Endothelial cell of umbilical vein (primary cell): ENCODE results near the gene INPP5A. TPM values are rescaled to one million over a fixed set of nuclear protein-coding genes. Genes with fewer than 3 reads are reported as not detected.

Experiments
- BruUV-seq: library from RNA; stranded (reverse); fragments of 400-500 nt; replicated peaks from 2 replicates; lab custom pipeline; 2021; lab: Mats Ljungman, UMichigan
- CTCF ChIA-PET: fragments of 300-600, 350-600 bp; sonication (Branson Sonifier 250); formaldehyde crosslinking; loops from one replicate; lab custom pipeline; 2021; ENCODE audit warnings: antibody characterized with exemption, inconsistent platforms; lab: Charles Lee
- POLR2A ChIA-PET: fragments of 300-600, 350-600 bp; sonication (Branson Sonifier 250); formaldehyde crosslinking; loops from one replicate; lab custom pipeline; 2021; ENCODE audit warnings: antibody characterized with exemption, inconsistent platforms; lab: Charles Lee
- DNase-seq: peaks from one replicate; pipeline ENCODE4 v3.0.0-alpha.2; 2011; ENCODE audit warnings: low read depth, low spot score
- FAIRE-seq: peaks from 2 replicates; lab custom pipeline; 2011; peaks lifted over from hg19 to GRCh38; lab: Jason Lieb, UNC
- H2AFZ ChIP-seq: 2 replicates; pipeline ENCODE4 v1.6.0; 2012; ENCODE audit warnings: low read depth, low read length, control low read depth, inconsistent platforms
- H3K27ac ChIP-seq: 2 replicates; pipeline ENCODE4 v1.5.1; 2011; ENCODE audit warnings: low read depth, mild to moderate bottlenecking, control low read depth, low read length, moderate library complexity; ENCODE audit not compliant: insufficient read depth
- H3K27me3 ChIP-seq, 2 experiments: 2 replicates each; pipeline versions ENCODE4 v1.6.0 to v1.6.1; 2011; ENCODE audit warnings: low read length in 2 of 2, mixed read lengths in 1 of 2; ENCODE audit not compliant: control insufficient read depth in 2 of 2, insufficient read depth in 2 of 2
- H3K36me3 ChIP-seq, 2 experiments: 2 replicates in 1 of 2; 3 replicates in 1 of 2; pipeline ENCODE4 v1.5.1; 2011; ENCODE audit warnings: low read length in 2 of 2, mild to moderate bottlenecking in 1 of 2, moderate library complexity in 1 of 2; ENCODE audit not compliant: control insufficient read depth in 2 of 2, insufficient read depth in 2 of 2; ENCODE audit errors: extremely low read depth in 1 of 2
- H3K4me1 ChIP-seq: 3 replicates; pipeline ENCODE4 v1.5.1; 2011; ENCODE audit warnings: mild to moderate bottlenecking, low read length; ENCODE audit not compliant: control insufficient read depth, insufficient read depth; ENCODE audit errors: extremely low read depth
- H3K4me2 ChIP-seq: 2 replicates; pipeline ENCODE4 v1.6.1; 2011; ENCODE audit warnings: low read length, control low read depth, mixed read lengths; ENCODE audit not compliant: insufficient read depth
- H3K4me3 ChIP-seq, 3 experiments: fragments of 200-600 bp in 1 of 3; sonication (generic), shearing (Covaris generic) in 1 of 3; replicated peaks in 1 of 3; 2 replicates each; pipeline ENCODE4 v1.5.1; 2011 to 2016; ENCODE audit warnings: control low read depth in 3 of 3, low read length in 3 of 3, mild to moderate bottlenecking in 2 of 3, inconsistent platforms in 1 of 3, low read depth in 1 of 3, moderate library complexity in 1 of 3; ENCODE audit not compliant: insufficient read depth in 1 of 3
- H3K79me2 ChIP-seq: 2 replicates; pipeline ENCODE4 v1.6.0; 2012; ENCODE audit warnings: low read length, inconsistent platforms; ENCODE audit not compliant: control insufficient read depth, insufficient read depth
- H3K9ac ChIP-seq: replicated peaks from 2 replicates; pipeline ENCODE3; 2011; ENCODE audit warnings: low read length, control low read depth; ENCODE audit not compliant: insufficient read depth; ENCODE audit errors: extremely low read depth
- H3K9me1 ChIP-seq: replicated peaks from 3 replicates; pipeline ENCODE4 v1.6.0; 2011; ENCODE audit warnings: mild to moderate bottlenecking, low read length; ENCODE audit not compliant: control insufficient read depth, insufficient read depth; ENCODE audit errors: extremely low read depth
- H3K9me3 ChIP-seq: replicated peaks from 2 replicates; pipeline ENCODE4 v1.5.1; 2012; ENCODE audit warnings: low read length, inconsistent platforms; ENCODE audit not compliant: control insufficient read depth, insufficient read depth
- H4K20me1 ChIP-seq: replicated peaks from 2 replicates; pipeline ENCODE3; 2011; ENCODE audit warnings: mild to moderate bottlenecking, low read length; ENCODE audit not compliant: control insufficient read depth, insufficient read depth; ENCODE audit errors: extremely low read depth
- EZH2 ChIP-seq: IDR thresholded peaks from 2 replicates; pipeline ENCODE4 v1.6.1; 2012; ENCODE audit warnings: borderline replicate concordance, low read depth, mild to moderate bottlenecking, moderate library complexity, low read length, inconsistent platforms; ENCODE audit not compliant: severe bottlenecking
- FOS ChIP-seq: IDR thresholded peaks from 2 replicates; pipeline ENCODE4 v1.6.1; 2011; ENCODE audit warnings: mild to moderate bottlenecking, low read length, moderate library complexity, borderline replicate concordance; ENCODE audit not compliant: insufficient read depth
- GATA2 ChIP-seq: IDR thresholded peaks from 2 replicates; pipeline ENCODE4 v1.7.0; 2011; ENCODE audit warnings: low read depth, mild to moderate bottlenecking, moderate library complexity, mixed read lengths, low read length; ENCODE audit not compliant: insufficient read length, insufficient read depth
- JUN ChIP-seq: IDR thresholded peaks from 2 replicates; pipeline ENCODE4 v1.6.1; 2011; ENCODE audit warnings: borderline replicate concordance, low read depth; ENCODE audit not compliant: insufficient read length, insufficient read depth
- MYC ChIP-seq: IDR thresholded peaks from one replicate; pipeline ENCODE4 v1.6.1; 2011; ENCODE audit warnings: mild to moderate bottlenecking, low read depth, low read length
- POLR2A ChIP-seq: IDR thresholded peaks from 2 replicates; pipeline ENCODE4 v1.6.1; 2012; ENCODE audit warnings: low read depth, mild to moderate bottlenecking, control low read depth, low read length
- POLR2AphosphoS5 ChIP-seq: IDR thresholded peaks from 2 replicates; pipeline ENCODE4 v1.6.1; 2012; ENCODE audit warnings: low read depth, mild to moderate bottlenecking, control low read depth, low read length, moderate library complexity; ENCODE audit not compliant: insufficient read depth
- dilution Hi-C: fragments of 300-500 bp; cut with MboI; formaldehyde crosslinking; loops from one replicate; pipeline ENCODE4 v1.15.0; 2019; ENCODE audit warnings: low sequenced_read_pairs; ENCODE audit not compliant: extremely low pct_ligation_motif_present
- intact Hi-C: fragments of 100-400 bp; cut with micrococcal nuclease; formaldehyde crosslinking; loops from one replicate; pipeline ENCODE4 v1.10.0; 2022
- polyA plus RNA-seq, 4 experiments: library from polyadenylated mRNA; depleted of rRNA in 3 of 4; stranded (reverse) in 3 of 4; unstranded in 1 of 4; fragments of >200 nt; gene quantifications; 2 replicates each; pipeline versions ENCODE4 v1.2.1 to v1.2.3, GENCODE V29; 2011 to 2012; ENCODE audit warnings: missing spikeins in 1 of 4
- total RNA-seq: library from RNA; stranded (reverse); gene quantifications from 2 replicates; pipeline ENCODE4 v1.2.3, GENCODE V29; 2021
- TF ChIP-seq, protein P1 (sequence below), 2 donors: IDR thresholded peaks; 1 replicate in 1 of 2; 2 replicates in 1 of 2; pipeline ENCODE4 v1.5.1; 2011; ENCODE audit warnings: low read length in 2 of 2, mild to moderate bottlenecking in 2 of 2, moderate library complexity in 2 of 2, control low read depth in 1 of 2, inconsistent platforms in 1 of 2, low read depth in 1 of 2; ENCODE audit not compliant: insufficient read depth in 1 of 2; ENCODE audit errors: extremely low read depth in 1 of 2
- TF ChIP-seq, protein P2 (sequence below): IDR thresholded peaks from 2 replicates; pipeline ENCODE4 v1.6.1; 2011; ENCODE audit not compliant: insufficient read depth, insufficient read length

Gene INPP5A
- total and polyA plus RNA-seq, 2 donors (not counting 3 experiments of a cell fraction or from before 2014, with no cell fraction given) = 22.9 to 33.2 TPM

DNA sequence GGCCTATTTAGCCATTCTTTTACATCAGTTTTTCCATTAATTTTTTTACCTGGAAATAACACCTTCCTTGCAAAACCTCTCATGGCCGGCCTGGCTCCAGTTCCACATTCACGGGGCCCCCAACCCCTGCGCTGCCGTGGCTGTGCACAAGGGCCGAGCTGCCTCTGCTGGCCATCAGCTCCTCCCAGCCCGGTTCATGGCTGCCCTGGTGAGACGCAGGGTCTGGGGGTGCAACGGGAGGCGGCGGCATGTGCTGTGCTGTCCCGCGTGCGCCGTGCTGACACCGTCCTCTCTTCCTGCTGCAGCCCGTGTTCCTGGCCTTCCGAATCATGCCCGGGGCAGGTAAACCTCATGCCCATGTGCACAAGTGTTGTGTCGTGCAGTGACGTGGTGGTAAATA lies 244.0 kb downstream of the INPP5A start:
- H3K4me2 ChIP-seq = no peak overlapping the region
- H2AFZ ChIP-seq = no peak overlapping the region
- H3K9me3 ChIP-seq = no peaks in the 10 kb centered on the region
- no peak overlapping the region for H3K27ac ChIP-seq
- no peak overlapping the region for H3K4me3 ChIP-seq
- no peaks in the 10 kb centered on the region for H3K4me1 ChIP-seq
- POLR2A ChIA-PET = no interaction called here
- CTCF ChIA-PET = no interaction called here
- no peaks in the 10 kb centered on the region for H3K9me1 ChIP-seq
- no peaks in the 10 kb centered on the region for H4K20me1 ChIP-seq
- H3K9ac ChIP-seq = no peak overlapping the region
- no TSS peak for BruUV-seq
- intact Hi-C loops = no loop called here
- no peaks in the 10 kb centered on the region for H3K36me3 ChIP-seq
- no peaks in the 10 kb centered on the region for H3K79me2 ChIP-seq
- FAIRE-seq (no peak), DNase-seq (no peak)
- dilution Hi-C loops = no loop called here
- TF ChIP-seq, protein P1, sequence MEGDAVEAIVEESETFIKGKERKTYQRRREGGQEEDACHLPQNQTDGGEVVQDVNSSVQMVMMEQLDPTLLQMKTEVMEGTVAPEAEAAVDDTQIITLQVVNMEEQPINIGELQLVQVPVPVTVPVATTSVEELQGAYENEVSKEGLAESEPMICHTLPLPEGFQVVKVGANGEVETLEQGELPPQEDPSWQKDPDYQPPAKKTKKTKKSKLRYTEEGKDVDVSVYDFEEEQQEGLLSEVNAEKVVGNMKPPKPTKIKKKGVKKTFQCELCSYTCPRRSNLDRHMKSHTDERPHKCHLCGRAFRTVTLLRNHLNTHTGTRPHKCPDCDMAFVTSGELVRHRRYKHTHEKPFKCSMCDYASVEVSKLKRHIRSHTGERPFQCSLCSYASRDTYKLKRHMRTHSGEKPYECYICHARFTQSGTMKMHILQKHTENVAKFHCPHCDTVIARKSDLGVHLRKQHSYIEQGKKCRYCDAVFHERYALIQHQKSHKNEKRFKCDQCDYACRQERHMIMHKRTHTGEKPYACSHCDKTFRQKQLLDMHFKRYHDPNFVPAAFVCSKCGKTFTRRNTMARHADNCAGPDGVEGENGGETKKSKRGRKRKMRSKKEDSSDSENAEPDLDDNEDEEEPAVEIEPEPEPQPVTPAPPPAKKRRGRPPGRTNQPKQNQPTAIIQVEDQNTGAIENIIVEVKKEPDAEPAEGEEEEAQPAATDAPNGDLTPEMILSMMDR (IDR thresholded peaks at IDR 0.05; ENCODE audit: extremely low read depth in 1 of 2, insufficient read depth in 1 of 2, low read depth in 1 of 2, low read length in 2 of 2) = no peak
- no peak for TF ChIP-seq JUN
- no peak for TF ChIP-seq FOS
- TF ChIP-seq GATA2 = no peak
- no peak for TF ChIP-seq MYC
- TF ChIP-seq EZH2 = no peak
- TF ChIP-seq, protein P2, sequence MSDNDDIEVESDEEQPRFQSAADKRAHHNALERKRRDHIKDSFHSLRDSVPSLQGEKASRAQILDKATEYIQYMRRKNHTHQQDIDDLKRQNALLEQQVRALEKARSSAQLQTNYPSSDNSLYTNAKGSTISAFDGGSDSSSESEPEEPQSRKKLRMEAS = no peak
- no peak for TF ChIP-seq POLR2A
- no peak for TF ChIP-seq POLR2AphosphoS5
- H3K27me3 ChIP-seq = peaks cover 16 to 29% of the 10 kb centered on the region in 2 experiments
